GM18498 (cell line): ENCODE measurements around the gene ZC3H12D.
A peak's percentile ranks its signal among the peaks of the same experiment; 100 is the strongest.
"Not testable (repeated sequence)": the region's sequence is repeated elsewhere in the genome, so short reads cannot be mapped to it uniquely, and the experiment has no call there.

Experiments used
- ATAC-seq: cut with Tn5 transposase; IDR thresholded peaks from one replicate; pipeline ENCODE4 v1.9.1; 2021; ENCODE audit warnings: mild to moderate bottlenecking, moderate library complexity; ENCODE audit not compliant: unreplicated experiment

Gene ZC3H12D

DNA sequence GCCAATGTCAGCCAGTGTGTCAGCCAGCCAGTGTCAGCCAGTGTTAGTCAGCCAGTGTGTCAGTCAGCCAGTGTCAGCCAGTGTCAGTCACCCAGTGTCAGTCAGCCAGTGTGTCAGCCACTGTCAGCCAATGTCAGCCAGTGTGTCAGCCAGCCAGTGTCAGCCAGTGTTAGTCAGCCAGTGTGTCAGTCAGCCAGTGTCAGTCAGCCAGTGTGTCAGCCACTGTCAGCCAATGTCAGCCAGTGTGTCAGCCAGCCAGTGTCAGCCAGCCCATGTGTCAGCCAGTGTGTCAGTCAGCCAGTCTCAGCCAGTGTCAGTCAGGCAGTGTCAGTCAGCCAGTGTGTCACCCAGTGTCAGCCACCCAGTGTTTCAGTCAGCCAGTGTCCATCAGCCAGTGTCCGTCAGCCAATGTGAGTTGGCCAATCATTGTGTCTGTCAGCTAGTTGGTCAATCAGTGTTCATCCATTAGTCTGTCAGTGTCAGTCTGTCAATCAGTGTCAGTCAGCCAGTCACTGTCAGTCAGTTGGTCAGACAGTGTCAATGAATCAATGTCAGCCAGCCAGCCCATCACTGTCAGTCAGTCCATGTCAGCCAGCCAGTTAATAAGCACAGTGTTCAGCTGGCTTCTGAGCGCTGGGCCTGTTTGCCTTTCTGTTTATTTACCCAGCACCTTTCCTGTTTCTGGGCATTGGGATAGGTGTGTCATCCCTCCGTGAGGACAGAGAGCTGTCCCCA is 40.3 kb downstream of the ZC3H12D start:
- not testable (repeated sequence) for ATAC-seq

DNA sequence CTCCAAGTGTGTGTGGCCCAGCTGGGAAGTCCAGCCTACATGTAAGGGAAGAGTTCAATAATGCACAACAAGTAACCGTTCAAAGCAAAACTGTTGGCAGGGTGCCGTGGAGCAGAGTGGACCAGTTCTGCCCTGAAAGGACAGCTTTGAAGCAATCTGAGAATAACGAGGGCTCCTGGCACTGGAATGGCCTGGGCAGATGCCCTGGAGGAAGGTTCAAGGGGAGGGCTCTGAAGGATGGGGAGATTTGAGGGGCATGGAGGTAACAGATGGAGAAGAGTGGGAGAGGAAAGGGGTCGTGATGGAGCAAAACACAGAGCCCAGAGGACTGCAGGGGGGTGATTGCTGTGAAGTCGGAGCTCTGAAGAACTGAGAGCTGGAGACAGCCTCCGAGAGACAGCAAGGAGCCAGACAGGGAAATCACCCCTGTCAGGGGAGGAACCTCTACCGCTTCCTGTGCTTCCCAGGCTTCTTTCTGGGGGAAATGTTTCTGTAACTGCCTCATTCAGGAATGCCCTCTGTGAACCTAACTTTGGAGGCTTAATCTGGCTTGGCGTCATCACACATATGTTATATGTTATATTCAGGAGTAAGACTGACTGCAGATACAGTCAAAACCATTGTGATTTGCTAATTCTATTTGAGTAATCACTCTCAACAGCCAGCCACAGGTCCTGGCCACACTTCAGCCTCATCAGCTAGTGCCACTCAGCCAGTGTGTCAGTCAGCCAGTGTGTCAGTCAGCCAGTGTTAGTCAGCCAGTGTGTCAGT is 41.2 kb downstream of the ZC3H12D start:
- no peak for ATAC-seq

DNA sequence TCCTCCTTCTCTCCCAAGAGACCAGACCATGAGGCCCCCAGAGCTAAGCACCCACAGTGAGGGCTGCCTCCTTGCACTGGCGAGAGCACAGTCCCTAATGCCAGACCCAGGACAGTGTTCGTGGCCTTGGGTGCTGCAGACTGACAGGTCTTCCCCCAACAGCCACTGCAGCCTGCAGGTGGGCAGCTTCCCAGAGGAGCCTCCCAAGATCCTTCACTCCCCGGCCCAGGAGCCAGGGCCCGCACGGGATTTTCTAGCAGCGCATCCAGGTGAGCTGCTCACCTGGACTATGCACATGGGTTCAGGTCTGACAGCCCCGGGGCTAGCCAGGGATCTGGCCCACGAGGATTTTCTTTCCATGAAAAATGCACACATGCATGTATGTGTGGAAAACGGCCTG is 43.1 kb downstream of the ZC3H12D start:
- ATAC-seq = no peak

DNA sequence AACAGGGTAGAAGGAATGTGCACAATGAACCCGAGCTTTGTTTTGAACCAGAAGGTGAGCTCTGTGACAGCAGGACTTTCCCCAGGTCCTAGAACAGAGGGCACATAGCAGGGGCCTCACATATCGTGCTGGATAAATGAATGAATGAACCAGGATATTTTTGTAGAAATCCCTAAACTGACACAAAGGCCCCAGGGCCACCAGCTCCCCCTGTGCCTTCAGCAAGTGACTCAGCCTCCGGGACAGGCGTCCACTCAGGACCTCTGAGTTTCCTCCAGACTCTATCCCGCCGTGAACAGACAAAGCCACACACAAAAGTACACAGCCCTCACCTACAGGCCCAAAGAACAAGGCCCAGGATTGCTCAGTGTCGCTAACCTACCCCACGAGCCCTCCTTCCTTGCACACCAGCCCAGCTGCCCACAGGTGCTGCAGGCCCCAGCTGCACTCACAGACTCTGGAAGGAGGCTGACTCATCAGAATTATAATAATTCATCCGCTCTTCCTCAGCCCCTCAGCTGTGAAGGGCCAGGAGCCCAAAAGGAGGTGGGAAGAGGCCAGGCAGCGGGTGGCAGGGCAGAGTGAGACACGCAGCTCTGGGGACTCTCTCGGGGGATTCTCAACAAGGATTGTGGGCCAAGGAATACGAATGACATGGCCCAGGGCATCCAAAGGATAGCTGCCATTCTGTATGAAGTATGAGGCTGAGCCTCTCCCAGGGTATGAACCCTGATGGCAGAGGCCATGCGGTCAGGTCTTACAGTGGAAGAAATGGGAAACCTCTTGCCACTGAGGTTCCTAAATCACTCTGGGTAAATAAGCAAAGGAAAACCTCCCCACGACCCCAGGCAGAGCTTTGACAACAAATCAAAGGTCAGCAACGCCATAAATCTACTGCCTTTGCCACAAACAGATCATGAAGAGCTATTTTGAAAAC is 43.8 kb downstream of the ZC3H12D start:
- ATAC-seq = no peak

DNA sequence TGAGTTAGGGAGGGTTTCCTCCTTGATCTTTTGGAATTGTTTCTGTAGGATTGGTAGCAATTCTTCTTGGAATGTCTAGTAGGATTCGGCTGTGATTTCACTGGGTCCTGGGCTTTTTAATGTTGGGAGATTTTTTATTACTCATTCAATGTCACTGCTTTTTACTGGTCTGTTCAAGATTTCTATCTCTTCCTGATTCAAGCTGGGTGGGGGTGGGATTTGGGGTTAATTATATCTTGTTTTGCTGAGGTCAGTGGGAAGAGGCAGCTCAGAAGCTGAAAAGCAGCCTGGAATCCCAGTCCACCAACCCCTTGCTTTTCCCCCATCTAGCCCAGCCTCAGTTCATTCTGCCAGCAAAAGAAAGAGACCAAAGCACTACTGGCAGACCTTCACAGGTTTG is 45.2 kb downstream of the ZC3H12D start:
- ATAC-seq = no peak

DNA sequence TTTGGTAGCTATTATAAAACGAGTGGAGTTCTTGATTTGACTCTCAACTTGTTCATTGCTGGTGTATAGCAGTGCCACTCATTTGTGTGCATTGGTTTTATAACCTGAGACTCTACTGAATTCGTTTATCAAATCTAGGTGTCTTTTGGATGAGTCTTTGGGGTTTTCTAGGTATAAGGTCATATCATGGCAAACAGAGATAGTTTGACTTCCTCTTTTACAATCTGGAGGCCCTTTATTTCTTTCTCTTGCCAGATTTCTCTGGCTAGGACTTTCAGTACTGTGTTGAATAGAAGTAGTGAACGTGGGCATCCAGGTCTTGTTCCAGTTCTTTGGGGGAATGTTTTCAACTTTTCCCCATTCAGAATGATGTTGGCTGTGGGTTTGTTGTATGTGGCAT is 46.0 kb downstream of the ZC3H12D start:
- ATAC-seq = peak; percentile 57

DNA sequence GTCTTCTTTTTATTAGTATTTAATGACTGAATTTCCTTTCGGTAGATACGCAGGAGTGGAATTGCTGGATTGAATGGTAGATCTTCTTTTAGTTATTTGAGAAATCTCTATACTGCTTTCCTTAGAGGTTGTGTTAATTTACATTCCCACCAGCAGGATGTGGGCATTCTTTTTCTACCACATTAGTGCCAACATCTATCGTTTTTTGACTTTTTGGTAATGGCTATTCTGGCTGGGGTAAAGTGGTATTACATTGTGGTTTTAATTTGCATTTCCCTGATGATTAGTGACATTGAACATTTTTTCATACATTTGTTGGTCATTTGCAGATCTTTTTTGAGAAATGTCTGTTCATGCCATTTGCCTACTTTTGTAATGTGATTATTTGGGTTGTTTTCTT is 47.6 kb downstream of the ZC3H12D start:
- no peak for ATAC-seq

DNA sequence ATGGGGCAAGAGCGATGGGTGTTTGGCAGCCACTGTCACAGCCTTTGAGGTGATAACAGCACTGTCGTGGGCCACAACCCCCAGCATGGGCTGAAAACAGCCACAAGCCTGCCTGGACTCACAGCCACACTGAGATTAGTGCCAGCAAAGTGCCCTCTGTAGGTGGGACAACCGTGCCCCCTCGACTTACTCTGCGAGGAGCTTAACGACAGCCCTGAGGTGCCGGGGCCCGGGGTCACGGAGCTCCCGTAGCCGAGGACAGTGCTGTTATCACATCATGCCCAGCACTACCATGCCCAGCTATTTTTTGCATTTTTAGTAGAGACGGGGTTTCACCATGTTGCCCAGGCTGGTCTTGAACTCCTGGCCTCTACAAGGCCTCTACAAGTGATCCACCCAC is 48.2 kb downstream of the ZC3H12D start:
- no peak for ATAC-seq

DNA sequence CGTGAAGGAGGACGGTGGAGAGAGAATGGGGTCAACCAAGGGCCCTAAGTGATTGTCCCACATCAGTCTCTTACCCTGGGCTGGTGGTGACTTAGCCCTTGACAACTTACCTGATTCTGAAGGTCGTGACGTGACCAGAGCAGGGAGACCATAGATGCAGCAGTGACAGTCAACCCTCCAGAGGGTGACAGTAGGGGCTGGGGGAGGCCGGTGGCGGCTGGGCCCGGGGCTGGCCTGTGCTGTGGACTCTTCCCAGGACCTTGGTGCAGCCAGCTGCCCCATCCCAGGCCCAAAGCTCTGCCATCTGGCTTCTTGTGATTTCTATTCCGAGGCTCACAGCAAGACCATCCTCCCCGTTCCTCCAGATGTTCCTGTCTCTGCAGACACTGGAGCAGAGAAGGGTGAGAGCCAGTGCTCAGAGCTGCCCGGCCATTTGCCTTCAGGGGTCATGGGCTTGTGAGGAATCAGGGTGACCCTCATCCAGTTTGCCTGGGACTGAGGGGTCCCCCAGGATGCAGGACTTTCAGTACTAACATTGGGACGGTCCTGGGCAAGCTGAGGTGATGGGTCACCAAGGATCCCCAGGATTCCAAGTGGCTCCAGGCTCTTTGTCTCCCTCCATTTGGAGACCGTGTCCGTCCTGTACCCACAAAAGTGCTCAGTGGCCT is 48.8 kb downstream of the ZC3H12D start:
- ATAC-seq = no peak

DNA sequence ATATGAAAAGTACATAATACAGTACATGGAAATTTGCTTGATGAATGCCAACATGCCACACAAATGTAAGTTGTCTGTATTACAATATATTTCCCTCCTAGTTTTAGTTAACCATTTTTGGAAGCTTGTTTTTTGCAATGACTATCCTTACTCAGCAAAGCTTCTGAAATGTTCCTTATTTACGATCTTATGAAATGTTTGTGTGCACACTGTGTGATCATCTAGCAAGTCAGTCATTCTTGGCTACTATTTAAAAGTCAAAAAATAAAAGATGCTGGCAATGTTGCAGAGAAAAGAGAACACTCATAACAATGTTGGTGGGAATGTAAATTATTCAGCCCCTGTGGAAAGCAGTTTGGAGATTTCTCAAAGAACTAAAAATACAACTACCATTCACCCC is 50.9 kb downstream of the ZC3H12D start:
- ATAC-seq = no peak

DNA sequence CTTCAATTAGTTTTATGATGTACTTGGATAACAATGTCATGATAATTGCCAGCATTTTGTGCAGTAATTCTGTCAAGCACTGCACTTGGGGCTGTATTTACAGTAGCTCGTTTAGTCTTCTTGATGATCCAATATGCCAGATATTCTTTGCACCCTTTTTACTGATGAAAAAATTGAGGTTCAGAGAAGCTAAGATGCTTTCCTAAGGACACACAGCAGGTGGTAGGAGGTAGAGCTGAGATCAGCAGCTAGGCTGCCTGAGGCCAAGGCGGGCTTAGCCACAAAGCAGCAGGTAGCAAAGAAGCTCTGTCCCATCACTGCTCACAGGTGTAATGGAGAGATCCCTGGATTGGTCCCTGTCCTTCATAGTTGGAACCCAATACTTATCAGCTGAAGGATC is 51.4 kb downstream of the ZC3H12D start:
- ATAC-seq = no peak

DNA sequence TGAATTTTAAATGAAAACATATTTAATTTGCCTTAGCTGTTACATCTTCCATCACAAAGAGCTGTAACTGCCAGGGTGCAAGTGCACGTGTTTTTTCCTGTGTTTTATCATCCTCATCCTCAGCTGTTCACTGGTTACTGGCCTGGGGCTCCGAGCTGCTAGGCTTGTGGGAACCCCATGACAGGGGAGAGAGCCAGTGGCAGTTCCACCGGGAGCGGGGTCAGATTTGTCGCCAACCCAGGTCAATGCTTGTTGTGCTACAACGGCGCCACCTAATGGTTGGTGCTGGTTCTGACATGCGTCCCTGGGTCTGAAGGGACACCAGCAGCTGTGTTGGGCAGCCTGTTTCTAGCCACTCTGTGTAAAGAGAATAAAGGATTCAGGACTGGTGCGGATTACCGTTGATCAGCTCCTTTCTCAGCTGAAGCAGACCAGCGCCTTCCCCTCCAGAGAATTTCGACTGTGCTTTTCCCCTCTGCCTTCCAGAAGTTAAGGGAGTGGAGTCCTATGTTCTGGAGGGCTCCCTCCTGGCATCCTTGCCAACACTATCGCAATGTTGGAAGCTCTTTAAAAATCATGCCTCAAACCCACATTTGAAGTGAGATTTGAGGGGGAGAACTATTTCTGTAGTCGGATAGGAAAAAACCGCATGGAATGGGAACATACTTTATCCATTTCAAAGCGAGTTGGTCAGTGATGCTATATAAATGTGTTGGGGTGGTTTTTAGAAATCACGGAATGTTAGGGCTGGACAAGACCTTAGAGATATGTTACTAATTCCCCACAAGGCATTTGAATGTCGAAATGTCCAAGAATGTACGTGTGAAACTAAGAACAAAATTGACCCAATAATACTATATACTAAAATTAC is 52.7 kb downstream of the ZC3H12D start:
- ATAC-seq = peak; percentile 91

DNA sequence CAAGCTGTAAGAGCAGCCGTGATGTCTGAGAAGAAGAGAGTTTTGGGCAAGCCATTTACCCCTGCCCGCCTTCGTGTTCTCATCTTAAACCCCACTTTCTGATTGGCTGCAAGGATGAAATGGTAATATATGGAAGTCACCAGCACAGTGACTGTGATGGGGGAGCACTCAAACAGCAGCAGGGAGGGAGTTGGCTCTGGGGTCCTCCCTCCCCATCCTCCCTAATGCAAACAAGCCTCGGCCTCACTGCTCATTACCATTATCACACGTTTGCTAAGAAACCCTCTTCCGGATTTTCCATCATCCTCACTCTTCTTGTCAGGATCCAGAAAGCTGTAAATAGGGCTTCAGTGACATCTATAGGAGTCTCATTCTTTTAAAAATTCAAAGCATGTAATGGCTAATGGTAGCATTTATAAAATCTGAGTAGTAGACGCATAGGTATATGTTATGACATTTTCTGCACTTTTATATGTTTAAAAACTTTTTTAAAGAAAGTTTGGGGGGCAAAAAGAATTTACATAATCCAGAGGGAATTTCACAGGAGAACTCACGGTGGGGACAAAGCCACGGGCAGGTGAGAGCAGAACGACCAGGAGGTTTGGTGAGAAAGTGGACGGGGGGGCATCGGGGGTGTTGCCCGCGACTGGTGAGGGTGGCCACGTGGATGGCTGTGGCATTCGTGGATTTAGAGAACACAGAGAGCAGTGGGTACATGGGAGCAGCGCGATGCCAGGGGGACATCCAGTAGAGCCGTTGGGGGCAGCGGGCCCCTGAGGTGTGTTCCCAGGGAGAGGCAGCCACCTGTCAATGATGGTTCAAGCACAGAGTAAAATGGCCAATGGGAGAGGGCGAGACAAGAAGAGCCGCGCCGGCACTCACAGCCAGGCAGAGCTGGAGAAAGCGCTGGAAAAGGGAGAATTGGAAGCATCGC is 55.1 kb downstream of the ZC3H12D start:
- no peak for ATAC-seq

DNA sequence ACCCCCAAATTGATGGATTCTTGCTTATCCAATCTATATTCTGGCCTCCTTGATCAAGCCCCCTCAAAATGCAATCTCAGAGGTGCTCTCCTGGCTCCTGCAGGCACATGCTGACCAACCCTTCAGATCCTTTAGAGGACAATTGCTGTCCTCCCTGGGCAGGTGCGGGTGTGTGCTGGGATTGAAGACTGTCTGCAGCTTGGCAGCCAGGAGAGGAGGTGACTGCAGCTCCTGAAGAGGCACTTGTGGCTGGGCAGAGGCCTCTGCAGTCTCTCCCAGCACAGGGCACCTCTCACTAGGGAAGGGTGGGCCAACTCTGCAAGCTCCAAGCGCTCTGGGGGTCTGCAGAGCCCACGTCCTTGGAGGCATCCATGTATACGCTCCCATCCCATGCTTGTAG is 56.2 kb downstream of the ZC3H12D start:
- ATAC-seq = no peak

DNA sequence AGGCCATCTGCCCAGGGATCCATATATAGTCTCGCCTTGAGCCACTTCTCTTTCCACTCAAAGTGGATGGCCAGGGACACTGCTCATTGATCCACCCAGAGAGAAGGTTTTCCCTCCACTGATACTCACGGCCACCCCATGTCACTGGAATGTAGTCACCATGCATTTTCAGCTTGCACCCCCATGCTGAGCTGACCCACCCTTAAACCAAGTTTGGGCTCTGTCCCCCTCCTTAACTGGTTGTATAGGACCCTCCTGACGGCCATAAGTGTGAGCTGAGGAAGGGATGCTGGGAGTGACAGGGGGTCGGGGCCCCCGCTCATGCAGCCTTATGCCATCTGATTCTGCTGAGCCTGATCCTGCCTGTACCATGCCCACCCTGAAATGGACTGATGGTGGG is 59.1 kb downstream of the ZC3H12D start:
- no peak for ATAC-seq

DNA sequence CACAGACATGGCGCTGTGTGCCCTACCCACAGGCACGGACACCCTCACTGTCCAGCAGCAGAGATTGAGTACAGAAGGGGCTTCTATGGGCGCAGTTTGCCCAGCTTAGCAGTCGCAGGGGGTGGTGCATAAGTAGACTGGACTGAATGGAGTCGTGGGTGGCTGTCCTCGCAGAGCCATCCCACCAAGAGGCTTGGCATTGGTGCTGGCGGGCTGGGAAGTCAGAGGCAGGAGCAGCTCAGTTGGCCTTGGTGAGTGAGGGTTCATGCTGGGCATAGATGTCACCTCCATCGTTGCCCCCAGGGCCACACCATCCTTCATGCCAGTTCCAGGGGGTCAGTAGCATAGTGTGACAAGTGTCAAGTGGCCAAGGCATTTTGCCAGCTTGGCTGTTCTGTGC is 59.6 kb downstream of the ZC3H12D start:
- ATAC-seq = no peak

DNA sequence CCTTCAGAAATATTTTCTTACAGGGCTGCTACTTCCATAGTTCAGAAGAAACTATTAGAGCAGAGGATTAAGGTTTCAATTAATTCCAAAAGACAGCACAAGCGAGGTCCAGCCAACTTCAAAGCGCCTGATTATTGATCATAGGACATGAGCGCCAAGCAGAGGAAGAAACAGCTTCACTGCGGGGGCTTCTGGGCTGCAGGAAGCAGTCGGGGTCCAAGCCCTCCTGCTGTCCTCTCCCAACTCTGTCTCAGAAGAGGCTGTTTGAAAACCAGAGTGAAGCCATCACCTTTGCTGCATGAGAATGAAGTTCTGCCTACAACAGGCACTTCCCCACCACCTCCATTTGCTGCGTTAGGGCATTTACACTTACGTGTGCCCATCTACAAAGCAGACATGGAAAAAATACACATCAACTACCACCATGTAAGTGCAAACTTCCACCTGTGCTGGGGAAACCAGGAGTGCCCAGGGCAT is 60.8 kb downstream of the ZC3H12D start:
- ATAC-seq = no peak

DNA sequence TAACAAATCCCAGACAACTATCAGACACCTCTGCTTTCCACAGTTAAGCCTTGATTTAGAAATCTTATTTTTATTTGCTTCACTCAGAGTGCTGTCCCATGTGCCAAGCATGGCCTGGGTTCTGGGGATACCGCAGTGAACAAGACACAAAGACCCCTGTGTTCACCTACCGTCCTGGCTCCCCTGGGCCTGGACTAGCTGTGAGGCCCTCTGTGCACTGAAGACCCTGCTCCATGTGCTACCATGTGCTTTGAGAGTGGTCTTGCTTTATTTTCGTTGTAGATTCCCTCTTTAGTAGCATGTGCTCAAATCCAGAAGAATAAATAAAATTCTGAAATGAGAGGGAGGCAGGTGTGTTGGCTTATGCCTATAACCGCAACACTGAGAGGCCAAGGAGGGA is 62.2 kb downstream of the ZC3H12D start:
- ATAC-seq = no peak

DNA sequence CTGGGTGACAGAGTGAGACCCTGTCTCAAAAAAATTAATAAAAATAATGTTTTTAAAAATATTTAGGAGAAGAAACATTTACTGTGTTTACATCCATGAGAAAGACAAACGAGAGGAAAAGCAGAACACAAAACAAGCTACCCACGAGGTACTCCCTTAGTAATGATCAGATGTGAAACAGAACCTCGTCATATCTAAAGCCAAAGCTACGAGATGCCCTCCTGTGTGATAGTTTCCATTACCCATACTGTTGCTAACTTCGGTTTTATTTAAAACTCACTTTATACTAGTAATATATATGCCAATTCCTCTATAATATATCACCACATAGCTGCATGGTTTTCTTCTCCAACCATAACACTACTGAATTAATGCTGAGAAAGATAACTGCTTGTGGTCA is 63.7 kb downstream of the ZC3H12D start:
- ATAC-seq = no peak
